Measurements from ENCODE around the gene CACNA1C.
A peak's percentile ranks its signal among the peaks of the same experiment; 100 is the strongest.

Gene CACNA1C

DNA sequence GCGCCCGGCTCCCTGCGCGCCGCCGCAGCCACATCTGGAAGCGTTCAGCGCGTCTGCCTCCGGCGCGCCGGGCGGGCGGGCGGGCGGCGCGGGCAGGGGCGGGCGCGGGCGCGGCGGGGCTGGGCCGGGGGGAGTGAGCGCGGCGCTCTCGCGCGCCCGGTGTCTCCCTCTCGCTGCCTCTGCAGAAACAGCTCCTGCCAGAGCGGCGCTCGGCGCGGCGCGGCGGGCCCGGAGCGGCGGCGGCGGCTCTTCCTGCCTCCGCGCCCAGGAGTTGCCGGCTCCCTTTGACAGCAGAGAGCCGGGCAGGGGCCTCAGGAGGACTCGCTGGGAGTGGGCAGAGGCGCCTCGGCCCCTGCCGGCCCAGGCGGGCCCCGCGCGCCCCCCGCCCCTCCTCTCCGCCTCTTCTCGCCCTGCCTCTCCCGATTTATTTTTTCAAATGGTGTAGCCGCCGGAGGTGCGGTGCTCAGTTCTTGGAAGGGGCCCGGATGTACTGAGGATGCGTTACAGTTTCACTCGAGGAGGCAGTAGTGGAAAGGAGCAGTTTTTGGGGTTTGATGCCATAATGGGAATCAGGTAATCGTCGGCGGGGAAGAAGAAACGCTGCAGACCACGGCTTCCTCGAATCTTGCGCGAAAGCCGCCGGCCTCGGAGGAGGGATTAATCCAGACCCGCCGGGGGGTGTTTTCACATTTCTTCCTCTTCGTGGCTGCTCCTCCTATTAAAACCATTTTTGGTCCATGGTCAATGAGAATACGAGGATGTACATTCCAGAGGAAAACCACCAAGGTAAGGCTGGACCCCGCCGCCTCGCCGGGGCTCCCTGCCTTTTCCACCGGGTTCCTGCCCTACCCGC, at the start of gene CACNA1C:
Gene CACNA1C (plus strand): TSS at position 162 of the 853 bp plus-strand sequence. CDS start 576 bp downstream, at position 738.
- no peak for DNase-seq (ENCODE audit: low spot score)

DNA sequence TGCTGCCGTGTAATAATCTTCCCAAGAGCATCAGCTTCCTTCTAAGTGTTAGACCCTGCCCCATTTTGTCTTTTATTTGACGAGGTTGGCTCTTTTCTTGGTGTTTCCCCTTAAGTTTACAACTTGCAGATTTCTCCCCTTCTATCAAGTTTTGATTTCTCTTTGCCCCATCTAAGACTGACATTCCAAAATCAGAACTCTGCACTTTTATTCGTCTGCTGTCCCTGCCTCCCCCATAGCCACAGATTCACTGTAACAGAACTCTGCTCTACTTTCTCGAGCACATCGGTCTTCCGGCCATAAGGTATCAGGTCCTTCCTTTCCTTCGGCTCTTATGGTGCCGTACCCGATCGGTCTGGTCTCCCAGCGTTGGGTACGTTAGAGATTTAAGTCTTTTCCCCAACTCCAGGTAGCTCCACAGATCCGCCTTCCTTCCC, 49.1 kb upstream of the CACNA1C start:
- DNase-seq (ENCODE audit: low spot score) = peak; percentile 6

DNA sequence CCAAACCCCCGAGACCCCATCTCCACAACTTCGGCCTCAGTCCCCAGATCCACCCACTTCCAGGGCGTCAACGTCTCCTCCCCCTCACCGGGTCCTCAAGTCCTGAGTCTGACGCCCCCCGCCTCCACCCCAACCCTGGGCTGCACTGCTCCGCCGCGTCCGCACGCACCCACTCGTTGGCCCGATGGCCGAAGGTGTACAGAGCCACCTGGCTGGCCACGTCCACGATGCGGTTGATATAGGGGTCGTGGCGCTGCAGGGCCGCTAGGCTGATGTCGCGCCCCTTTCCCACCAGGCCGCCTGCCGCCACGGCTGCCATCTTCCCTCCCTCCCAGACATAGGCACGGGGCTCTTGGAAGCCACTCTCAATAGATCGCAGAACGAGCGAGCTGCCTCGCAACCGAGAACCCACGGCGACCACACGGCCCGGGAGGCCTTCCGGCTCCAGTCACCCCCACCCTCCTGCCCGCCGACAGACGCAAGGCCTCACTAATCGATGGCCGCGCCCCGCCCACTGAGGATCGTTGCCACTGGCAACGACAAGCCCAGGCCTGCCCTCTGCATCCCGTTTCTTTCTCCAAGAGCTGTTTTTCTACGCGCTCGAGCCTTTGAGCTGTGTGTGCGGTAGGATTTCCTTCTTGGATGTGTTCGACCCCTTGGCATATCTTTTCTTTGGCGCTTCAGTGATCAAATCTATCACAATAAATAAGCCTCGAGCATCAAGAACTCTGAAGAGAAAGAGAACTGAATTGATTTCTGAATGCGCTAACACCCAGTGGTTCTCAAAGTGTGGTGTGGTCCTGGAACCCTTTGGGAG, 48.5 kb upstream of the CACNA1C start, which contains the start of gene DCP1B:
Gene DCP1B (minus strand): TSS at position 345 of the 817 bp plus-strand sequence. CDS start 26 bp downstream, at position 319.
- peak; percentile 98 for DNase-seq (ENCODE audit: low spot score)

DNA sequence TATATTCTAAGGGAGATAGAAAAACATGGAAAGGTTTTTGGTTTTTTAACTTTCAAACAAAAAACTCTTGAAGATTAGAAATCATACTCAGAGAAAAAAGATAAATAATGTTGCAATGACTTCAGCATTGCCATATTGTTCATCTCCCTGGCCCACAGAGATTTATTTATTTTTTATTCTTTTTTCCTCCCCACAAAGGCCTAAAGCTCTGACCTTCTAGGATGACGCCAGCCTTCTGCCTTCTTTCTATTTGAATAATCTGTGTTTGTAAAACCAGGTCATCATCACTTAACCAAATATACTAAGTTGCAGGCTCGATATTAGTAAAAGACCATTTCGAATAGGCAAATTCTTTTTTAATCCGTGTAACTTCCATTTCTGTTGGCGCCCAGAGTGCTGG, 44.1 kb upstream of the CACNA1C start:
- DNase-seq (ENCODE audit: low spot score) = no peak

DNA sequence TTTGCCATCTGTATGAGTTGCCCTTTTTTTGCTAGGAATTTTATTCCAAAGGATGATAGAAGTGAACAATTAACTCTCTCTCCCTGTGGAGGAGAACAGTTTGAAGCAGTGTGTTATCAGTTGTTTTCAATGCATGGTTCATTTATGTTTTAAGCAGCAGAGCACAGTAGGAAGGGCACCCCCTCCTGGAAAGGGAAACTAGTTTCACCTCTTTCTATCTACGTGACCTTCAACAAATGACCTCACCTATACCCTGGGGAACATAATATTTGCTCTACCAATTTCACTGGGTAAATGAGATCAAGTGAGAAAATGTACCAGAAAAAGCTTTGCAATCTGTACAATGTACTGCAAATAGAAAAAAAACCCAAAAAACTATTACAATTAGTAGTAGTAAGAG, 43.2 kb upstream of the CACNA1C start:
- DNase-seq (ENCODE audit: low spot score) = no peak

DNA sequence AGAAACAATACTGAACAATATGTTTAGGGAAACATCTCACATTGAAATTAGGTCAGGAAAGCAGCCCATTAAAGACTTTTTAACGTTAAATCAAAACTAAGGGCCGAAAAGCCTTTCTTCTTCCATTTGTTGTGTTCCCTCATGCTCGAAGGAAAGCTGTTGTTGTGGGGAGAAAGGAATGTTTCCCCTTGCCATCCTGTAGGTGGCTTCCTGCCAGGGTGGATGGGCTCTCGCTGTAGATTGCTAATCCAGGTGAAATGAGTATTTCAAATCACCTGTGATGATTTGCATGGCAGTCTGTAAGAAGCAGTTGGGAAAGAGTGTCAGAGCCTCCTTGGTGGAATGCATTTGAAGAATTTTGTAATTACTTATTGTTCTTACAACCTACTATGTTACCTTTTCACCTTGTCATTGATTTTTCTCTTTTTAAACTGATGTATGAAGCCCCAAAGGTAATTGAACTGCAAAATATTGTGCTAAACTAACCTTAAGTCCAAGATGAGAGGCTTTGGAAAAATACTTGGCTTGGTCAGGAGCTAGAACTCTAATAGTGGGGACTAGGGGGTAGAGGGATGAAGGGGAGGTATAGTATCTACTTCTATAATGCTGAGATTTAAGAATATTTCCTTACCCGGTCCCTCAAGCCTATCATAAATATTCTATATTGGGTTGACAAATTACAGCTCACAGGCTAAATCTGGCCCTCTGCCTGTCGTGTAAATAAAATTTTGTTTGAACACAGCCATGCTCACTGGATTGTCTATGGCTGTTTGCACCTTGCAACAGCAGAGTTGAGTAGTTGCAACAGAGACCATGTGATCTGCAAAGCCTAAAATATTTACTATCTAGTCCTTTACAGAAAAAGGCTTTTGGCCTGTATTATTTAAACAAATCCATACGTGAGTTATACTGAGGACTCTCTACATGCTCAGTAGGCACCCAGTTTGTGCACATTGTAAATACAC, 40.9 kb upstream of the CACNA1C start:
- DNase-seq (ENCODE audit: low spot score) = no peak

DNA sequence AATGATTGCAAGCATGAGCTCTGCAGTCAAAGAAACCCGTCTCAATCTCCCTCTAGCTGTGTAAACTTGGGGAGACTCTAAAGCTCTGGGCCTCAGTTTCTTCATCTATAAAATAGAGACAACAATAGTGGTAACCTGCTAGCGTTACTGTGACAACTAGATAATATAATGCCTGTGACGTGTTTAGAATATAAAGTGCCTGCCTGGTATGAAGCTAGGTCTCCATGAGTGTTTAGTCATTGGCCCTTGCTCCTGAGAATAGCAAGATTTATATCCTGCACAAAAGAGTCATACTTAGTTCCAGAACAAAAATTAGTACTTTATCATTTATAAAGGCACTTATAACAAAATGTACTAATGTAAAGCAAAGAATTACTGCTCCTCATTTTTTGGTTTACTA, 39.7 kb upstream of the CACNA1C start:
- no peak for DNase-seq (ENCODE audit: low spot score)

DNA sequence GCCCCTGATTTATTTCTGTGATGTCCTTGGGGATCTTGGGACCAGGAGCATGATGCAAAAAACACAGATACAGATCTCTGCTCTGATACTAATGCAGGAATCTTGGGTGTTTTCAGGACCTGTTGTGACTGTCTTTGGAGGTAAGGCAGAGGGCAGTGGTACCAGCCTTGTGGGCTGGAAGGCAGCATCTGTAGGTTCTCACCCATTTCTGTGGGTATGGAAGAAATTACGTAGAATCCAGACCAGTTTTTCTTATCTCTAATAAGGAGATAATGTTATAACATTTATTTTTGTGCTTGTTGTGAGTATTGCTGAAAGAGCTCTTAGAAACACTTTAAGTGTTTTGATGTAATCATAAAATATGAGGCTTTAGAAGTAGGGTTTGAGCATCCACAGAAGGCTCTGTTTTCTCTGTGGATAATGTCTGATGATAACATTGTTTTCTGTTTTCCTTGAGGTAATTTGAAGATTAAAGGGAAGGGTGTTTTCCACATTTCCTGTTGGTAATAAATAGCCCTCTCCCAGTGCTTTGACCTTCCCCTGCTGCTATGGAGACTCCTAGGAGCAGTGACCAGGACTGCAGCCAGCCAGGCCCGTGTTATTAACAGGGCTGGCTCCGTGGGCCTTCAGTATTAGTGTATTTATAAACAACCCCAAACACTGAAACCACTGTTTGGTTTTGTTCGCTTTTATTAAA, 39.1 kb upstream of the CACNA1C start:
- DNase-seq (ENCODE audit: low spot score) = no peak

DNA sequence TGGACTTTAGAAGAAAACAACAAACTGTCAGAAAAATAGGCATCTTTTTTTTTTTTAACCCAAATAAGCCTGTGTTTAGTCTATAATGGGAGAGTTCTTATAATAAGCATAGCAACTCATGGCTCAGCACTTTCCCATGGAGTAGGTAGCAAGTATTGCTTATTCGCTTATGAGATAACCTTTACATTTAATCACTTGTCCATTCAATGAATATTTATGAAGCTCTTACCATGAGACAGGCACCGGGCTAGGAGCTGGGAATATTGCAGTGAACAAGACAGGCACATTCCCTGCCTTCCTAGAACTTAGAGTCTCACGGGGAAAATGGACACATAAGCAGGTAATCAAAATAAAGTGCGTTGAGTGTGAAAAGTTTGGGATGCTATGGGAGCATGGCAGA, 38.6 kb upstream of the CACNA1C start:
- DNase-seq (ENCODE audit: low spot score) = no peak

DNA sequence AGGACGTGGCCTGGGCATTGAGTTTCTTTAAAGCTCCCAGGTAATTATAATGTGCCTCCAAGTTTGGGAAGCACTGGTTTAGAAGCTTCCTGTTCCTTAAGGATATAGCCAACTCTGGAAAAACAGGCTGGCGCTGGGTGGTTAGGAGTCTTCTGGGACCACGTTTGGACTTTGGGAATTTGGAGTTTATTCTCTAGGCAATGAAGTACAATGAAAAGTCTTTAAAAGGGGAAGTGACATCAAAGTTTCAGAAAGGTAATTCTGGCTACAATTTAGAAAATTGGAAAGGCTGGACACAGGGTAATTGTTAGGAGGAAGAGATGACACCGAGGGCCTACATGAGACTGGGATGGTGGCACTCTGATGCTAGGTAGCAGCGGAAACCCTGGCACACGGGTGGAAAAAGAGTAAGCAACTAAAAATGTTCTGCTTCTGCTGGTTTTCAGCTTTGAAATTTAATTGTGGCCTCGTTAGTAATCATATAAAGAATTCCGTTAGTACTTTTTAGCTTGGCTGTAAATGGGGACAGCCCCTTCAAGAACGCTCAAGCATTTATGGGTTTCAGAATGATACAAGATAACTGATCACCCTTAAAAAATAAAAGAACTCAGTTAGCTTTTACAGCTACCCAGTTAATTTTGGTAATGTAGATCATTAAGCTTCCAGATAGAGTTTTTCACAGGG, 35.8 kb upstream of the CACNA1C start:
- no peak for DNase-seq (ENCODE audit: low spot score)

DNA sequence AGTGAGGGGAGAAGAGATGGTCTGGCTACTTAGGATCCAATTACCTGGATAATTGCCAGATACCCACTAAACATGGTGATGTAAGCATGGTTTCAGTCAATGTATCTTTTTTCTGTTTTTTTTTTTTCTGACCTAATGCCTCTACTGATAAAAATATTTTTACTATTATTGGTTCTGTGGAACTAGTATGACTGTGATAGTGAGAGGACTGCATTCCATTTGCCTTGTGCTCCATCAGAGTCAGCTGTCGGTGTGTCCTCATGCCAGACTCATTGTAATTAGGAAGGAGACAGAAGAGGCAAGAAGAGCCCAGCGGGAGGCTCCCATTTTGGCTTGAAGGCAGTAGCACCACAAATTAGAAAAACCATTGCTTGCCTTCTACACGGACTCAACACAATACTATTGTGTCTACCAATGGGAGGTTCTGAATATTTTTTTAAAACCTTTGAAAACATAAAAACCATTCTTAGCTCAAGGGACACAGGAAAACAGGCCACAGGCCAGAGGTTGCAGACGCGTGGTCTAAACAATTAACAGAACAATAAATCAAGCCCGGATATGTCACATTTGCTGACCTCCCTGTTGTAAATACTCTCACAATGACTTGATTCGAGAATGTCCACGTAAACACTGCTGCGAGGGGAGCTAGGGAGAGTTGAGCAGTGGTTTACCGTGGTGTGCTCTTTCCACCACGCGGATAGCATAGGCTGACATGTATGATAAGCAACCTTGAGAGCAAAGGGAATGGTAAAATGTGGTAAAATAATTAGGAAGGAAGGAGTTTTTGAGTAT, 35.0 kb upstream of the CACNA1C start:
- DNase-seq (ENCODE audit: low spot score) = no peak

DNA sequence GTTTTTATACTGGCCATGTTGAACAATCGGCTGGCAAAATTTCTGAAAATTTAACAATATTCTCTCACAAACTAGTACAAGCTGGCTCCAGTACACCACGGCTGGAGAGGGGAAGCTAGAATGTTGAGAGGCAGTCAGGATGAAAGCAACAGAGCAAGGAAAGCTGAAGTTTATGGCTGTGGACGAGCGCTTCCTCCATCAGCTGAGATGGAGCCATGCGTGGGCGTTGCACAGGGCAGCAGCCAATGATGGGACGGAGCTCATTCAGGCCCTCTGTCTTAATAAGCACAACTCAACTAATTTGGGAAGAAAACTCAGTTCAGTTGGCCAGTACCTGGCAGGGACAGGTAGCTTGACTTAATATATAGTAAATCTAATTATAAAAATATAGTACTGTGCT, 34.4 kb upstream of the CACNA1C start:
- DNase-seq (ENCODE audit: low spot score) = no peak

DNA sequence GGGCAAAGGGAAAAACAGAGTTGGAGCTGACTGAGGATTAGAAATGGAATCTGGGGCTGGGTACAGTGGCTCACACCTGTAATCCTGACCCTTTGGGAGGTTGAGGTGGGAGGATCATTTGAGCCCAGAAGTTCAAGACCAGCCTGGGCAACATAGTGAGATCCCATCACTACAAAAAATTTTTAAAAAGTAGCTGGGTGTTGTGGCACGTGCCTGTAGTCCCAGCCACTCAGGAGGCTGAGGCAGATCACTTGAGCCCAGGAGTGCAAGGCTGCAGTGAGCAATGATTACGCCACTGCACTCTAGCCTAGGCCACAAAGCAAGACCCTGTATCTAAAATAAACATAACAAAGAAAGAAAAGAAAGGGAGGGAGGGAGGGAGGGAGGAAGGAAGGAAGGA, 33.7 kb upstream of the CACNA1C start:
- no peak for DNase-seq (ENCODE audit: low spot score)

DNA sequence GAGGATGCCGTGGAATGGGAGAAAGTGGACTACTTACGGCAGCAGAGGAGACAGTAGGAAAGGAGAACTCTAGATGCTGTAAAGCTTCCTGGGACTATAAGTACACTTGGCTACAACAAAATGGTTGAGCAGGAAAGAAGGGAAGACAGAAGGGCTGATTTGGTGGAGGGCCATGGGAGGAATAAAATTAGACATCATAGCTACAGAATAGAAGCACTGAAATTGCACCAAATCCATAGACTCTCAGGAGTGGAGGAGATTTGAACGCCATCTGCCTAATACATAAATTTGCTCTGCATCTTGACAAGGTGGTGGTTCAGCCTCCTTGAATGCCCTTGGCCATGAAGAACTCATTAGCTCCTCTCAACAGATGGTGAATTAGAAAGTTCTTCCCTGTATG, 32.3 kb upstream of the CACNA1C start:
- no peak for DNase-seq (ENCODE audit: low spot score)

DNA sequence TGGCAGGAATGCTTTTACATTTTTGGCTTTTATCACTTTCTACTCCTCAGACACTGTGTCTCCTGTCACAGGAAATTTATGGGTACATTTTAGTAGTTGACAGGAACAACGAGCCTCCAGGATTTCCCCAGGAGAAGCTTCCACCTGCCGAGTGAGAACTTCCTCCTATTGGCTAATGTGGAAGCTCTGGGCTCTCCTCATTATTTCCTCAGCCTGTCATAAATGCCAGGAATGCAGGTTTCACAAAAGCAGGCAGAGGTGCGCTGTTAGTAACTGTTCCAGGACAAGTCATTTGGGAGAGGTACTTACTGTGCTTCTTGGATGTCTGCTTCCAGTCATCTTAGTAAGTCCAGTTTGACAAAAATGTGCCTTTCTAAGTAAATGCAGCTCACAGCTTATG, 29.4 kb upstream of the CACNA1C start:
- no peak for DNase-seq (ENCODE audit: low spot score)

DNA sequence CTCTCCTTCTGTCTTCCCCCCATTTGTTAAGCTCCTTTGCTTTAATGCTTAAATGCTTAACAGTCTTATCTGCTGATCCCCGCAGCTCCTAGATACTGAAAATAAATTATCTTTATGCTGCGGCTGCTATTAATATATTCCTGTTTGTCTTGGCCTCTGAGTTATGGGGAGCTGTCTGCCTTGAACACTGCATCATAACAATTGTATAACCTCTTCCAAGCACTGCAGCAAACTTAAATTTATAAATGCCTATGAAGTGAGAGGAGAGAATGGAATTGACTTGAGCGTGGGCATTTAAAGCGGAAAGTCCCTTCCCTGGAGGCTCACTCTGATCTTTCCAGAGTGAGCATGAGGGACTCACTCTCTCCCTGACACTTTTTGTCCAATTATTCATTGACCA, 25.4 kb upstream of the CACNA1C start:
- no peak for DNase-seq (ENCODE audit: low spot score)

DNA sequence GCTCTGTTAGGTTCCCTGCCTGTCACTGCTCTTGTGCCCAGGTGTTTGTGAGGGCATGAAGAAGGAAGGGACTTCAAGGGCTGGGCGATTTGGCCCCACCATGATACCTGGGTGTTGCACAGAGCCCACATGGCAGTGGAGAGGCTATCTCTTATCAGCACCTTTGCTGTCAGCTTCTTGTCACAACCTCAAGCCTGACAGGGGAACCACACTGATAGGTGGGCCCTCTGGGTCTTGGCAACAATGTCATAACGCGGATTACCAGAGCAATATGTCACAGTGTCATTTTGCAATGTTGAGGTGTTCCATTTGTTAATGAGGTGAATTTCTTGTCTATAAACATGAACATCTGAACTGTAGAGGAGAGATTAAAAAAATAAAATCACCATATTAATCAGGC, 22.9 kb upstream of the CACNA1C start:
- DNase-seq (ENCODE audit: low spot score) = no peak

DNA sequence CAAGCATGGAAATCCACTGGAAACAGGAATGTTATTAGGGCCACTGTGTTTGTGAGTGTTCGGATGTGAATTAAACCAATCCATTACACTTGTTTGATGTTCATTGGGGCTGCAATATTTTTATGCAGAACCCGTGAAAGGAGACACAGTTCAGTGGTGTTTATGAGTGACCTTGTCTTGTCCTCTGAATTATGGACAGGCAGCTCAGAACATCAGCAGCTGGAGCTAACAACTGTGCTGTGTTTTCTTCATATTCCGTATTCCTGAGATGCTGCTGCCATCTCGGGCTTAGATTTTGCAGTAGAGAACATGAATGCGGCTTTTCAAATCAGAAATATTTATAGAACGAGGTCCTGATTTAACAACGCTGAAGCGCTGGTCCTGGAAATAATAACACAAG, 20.3 kb upstream of the CACNA1C start:
- no peak for DNase-seq (ENCODE audit: low spot score)

DNA sequence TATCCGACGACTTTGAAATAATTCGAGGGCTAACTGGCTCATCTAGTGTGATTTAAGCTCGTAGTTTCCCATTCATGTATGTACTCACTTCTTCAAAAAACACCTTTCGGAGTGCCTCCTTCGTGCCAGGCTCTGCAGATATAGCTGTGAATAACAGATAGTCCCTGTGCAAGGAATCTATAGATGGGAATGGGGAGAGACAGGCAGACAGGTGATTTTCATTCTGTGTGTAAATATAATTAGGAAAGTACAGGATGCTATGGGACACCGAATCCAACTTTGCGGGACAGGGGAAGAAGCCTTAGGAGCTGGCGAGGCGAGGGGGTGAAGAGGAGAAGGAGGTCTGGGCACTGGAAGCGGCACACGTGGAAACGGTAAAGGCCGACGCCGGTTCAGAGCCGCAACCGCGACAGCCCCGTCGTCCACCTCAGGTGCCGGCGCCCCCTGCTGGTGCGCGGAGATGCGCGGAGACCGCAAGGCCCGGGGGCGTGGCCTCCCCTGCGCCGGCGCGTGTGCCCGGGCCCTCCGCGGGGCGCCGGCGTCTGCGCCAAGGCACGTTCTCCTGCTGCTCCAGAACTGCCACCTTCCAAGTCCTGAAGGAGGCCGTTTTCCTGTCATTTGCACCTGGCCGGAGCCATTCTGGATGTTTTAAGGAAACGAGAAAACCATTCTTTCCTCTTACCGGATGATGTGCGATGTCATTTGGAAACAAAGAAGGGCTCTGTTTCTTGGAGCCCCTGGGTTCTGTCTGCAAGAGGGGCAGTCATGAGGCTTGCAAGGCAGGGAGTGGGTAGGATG, 18.0 kb upstream of the CACNA1C start:
- DNase-seq (ENCODE audit: low spot score) = peak; percentile 92

Measured in LoVo (cell line).